Breast epithelium (tissue), 3 donors: ENCODE measurements around the gene APOA1.

Experiments used
- CTCF ChIP-seq, 3 donors: fragments of 450-650 bp; IDR thresholded peaks; one replicate each; pipeline ENCODE4 v1.5.1; 2016 to 2017; ENCODE audit warnings: antibody characterized with exemption in 3 of 3, mild to moderate bottlenecking in 3 of 3, moderate library complexity in 3 of 3
- POLR2A ChIP-seq: fragments of 450-650 bp; IDR thresholded peaks from one replicate; pipeline ENCODE4 v1.6.1; 2016; ENCODE audit warnings: antibody characterized with exemption, mild to moderate bottlenecking, moderate library complexity

GRCh38 chr11:116833491-116833815 lies 4.0 kb downstream of the APOA1 start:
- no peak for TF ChIP-seq POLR2A
- TF ChIP-seq CTCF (IDR thresholded peaks at IDR 0.05), result no peak
